ENCODE measurements around the gene OGFR.
A peak's percentile ranks its signal among the peaks of the same experiment; 100 is the strongest.

Gene OGFR

GRCh38 chr20:62858058-62858830 is 53.6 kb downstream of the OGFR start:
- peak in 24 of 51 donors; percentile 15 to 67 (median 30) for DNase-seq

- no peak for DNase-seq
Measured at GRCh38 chr20:62859721-62860120, 55.1 kb downstream of the OGFR start.

- peak in 18 of 51 donors; percentile 10 to 58 (median 42) for DNase-seq
Measured at GRCh38 chr20:62860391-62860923, 55.8 kb downstream of the OGFR start.

GRCh38 chr20:62860924-62861691 is 56.5 kb downstream of the OGFR start:
- peak in 1 of 51 donors; percentile 47 for DNase-seq

- DNase-seq, result peak; percentile 46 to 97 (median 87)
Measured at GRCh38 chr20:62861726-62862336, 57.2 kb downstream of the OGFR start, which contains the start of gene TCFL5. Gene TCFL5 (minus strand): TSS chr20:62861822. CDS start chr20:62861670, 152 bp downstream.
